ENCODE data around the gene SVOPL.

Gene SVOPL

GRCh38 chr7:138661069-138661635 lies 40.0 kb downstream of the SVOPL start:
- DNase-seq (ENCODE audit: low spot score): no peak

GRCh38 chr7:138658889-138659288 lies 42.3 kb downstream of the SVOPL start:
- no peak for DNase-seq (ENCODE audit: low spot score)

DNA sequence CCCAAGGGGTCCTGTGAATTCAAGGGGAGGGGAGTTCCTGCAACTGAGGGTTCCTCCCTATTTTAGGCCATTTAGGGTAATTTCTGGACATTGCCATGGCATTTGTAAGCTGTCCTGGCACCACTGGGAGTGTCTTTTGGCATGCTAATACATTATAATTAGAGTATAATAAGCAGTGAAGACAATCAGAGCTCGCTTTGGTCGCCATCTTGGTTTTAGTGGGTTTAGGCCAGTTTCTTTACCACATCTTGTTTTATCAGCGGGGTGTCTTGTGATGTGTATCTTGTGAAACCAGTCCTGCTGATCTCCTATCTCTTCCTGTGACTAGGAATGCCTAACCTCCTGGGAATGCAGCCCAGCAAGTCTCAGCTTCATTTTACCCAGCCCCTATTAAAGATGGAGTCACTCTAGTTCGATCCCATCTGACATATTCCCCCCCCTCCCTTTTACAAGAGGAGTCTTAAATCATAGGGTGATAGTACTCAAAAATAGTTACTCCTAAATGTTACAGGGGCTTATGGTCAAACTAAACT lies 43.2 kb downstream of the SVOPL start:
- no peak for DNase-seq (ENCODE audit: low spot score)

DNA sequence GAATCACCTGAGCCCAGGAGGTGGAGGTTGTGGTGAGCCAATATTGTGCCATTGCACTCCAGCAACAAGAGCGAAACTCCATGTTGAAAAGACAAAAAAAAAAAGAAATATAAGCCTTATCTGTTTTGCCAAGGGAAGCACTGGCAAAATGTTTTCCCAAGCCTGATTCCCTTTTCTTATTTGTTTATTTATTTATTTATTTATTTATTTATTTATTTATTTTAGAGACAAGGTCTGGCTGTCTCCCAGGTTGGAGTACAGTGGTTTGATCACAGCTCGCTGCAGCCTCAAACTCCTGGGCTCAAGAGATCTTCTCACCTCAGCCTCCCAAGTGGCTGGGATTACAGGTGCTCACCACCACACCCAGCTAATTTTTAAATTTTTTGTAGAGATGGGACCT lies 44.2 kb downstream of the SVOPL start:
- no peak for DNase-seq (ENCODE audit: low spot score)

- no peak for DNase-seq (ENCODE audit: low spot score)
Measured at GRCh38 chr7:138654616-138655015, 46.5 kb downstream of the SVOPL start.

DNA sequence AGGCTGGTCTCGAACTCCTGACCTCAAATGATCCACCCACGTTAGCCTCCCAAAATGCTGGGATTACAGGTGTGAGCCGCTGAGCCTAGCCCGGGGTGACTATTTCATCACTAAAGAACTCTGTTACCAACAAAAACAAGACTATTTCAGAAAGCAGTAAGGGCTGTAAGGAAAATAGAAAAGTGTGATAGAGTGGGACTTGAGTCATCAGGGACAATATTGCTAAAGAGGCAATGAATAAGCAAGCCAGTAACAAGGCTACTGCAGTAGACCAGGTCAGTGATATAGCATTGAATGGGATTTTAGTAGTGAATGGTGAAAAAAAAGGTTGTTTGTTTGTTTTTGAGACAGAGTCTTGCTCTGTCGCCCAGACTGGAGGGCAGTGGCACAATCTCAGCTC lies 51.7 kb downstream of the SVOPL start:
- no peak for DNase-seq (ENCODE audit: low spot score)

DNA sequence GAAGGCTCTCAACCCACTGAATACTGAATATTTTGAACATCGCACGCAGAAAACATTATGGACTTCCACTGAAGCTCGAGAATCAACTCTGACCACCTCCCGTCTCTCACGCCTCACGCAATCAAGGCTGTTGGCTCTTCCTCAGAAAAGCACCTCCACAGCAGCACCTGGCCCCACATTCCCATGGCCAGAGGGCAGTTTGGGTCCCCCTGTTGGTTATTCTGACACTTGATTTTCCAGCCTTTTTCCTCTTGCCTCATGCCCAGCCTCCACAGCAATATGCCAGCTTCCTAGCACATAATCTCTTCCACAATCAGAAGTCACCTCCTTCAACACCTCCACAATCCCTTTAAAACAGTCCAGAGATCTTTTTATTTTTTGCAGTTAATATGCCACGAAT lies 55.9 kb downstream of the SVOPL start:
- no peak for DNase-seq (ENCODE audit: low spot score)

DNA sequence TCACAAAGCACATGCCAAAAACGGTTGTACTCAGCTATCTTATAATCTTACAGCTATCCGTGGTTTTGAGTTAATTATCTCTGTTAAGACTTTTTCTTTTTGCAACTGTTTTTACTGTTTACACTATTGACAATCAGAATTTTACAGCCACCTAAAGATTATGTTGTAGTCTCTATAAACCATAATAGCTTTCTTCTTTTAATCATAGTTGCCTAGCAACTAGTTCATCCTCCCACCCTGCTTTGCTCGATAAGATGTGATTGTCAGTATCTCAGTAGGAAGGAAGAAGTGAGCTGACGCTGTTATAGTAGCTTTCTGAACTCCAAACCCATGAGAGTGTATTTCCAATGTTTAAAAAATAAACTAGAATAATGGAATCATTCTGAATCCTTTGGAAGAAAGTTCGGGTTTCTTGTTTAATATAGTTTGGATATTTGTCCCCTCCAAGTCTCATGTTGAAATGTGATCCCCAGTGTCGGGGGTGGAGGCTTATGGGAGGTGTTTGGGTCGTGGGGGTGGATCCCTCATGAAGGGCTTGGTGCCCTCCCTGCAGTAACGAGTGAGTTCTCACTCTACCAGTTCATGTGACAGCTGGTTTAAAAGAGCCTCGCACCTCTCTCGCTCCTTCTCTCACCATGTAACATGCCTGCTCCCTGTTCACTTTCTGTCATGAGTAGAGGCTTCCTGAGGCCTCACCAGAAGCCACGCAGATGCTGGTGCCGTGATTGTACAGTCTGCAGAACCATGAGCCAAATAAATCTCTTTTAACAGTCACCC lies 68.1 kb downstream of the SVOPL start:
- DNase-seq (ENCODE audit: low spot score): no peak

- DNase-seq (ENCODE audit: low spot score): no peak
Measured at GRCh38 chr7:138632384-138632783, 68.8 kb downstream of the SVOPL start.

GRCh38 chr7:138630059-138630610 lies 71.0 kb downstream of the SVOPL start:
- DNase-seq (ENCODE audit: low spot score): no peak

DNA sequence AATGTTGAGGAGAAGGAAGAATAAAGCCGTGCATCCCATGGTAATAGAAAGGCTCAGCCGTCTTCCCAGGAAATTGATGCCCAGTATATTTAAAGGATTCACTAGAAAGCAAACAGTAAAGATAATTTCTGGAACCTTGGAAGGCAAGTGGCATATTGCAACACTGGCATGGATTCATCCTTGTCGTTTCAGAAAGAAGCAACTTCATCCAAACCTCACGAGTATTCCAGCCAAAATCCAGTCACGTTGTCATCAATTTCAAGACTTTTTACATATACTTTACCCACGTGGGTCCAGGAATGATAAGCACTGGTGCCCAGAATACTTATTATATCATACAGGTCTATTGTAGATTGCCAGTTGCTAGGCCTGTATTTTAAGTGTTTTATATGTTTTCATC lies 73.8 kb downstream of the SVOPL start:
- DNase-seq (ENCODE audit: low spot score): no peak

DNA sequence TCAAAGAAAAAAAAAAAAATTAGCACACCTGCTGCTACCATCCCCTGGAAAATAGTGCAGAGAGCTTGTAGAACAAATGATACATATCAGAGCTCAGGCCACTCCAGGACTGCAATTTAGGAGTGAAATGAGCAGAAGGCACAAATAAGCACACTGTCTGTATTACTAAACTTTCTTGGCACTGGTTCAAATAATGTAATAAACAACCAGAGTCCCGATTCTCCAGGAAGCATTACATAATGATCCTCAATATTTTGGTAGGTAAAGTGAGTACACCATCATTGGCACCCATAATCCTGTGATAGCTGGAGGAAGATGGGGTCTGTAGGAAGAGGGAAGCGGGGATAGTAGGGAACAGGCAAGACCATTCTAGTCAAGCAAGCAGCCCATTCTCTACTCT lies 74.3 kb downstream of the SVOPL start:
- no peak for DNase-seq (ENCODE audit: low spot score)

- no peak for DNase-seq (ENCODE audit: low spot score)
Measured at GRCh38 chr7:138625849-138626230, 75.3 kb downstream of the SVOPL start.

DNA sequence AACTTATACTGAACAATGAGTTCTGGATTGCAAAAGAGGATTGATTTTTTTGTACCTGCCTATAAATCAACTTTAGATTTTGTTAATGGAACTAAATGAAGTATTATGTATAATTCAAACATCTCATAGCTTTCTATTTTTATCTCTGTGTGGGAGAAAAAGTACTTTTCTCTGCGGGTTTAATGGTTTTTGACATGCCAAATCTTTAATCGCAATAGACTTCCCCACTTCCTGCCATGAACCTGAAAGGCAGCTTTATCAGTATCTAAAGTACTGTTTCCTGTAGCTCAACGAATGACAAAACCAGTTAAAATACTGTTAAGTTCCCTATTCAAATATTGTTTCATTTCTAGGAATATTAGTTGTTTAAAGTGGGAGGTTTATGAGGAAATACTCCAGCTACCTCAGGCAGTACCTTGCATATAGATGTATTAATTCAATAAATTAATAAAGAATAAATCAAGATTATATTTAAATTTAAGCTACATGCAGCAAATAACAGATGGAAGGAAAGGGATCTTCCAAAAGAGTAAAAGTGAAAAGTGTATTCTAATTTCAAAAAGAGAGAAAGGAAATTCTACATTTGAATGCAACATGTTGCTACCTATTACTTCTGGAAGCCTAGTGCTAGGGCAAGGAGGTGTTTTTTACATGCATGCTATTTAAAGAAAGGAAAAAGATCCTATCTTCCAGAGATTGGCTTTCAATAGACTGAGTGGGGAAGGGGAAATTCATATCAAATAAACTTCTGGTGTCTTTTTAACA lies 75.9 kb downstream of the SVOPL start:
- DNase-seq (ENCODE audit: low spot score): no peak

GRCh38 chr7:138622841-138623240 lies 78.3 kb downstream of the SVOPL start:
- no peak for DNase-seq (ENCODE audit: low spot score)

DNA sequence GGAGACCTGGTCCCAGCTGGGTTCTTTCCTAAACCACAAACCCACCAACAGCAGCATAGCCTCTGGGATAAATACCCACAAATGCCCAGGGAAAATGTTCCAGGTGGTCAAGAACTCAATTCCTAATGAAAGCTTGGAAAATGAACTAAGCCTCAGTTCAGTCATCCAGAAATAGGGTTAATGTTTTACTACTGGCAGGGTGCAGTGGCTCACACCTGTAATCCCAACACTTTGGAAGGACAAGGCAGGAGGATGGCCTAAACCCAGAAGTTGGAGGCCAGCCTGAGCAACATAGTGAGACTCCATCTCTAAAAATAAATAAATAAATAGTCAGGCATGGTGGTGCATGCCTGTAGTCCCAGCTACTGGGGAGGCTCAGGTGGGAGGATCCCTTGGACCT lies 82.2 kb downstream of the SVOPL start:
- no peak for DNase-seq (ENCODE audit: low spot score)

- DNase-seq (ENCODE audit: low spot score): no peak
Measured at GRCh38 chr7:138618506-138618905, 82.7 kb downstream of the SVOPL start.

DNA sequence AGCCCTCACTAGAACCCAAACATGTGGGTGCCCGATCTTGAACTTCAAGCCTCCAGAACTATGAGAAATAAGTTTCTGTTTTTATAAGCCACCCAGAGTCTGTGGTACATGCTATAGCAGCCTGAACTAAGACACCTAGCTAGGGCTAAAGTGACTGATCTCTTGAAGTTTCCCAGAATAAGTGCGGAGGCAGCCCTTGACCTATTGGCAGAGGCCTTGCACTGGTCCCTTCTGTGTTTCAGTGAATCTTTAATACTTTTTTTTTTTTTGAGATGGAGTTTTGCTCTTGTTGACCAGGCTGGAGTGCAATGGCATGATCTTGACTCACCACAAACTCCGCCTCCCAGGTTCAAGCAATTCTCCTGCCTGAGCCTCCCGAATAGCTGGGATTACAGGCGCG lies 85.1 kb downstream of the SVOPL start:
- DNase-seq (ENCODE audit: low spot score): no peak

DNA sequence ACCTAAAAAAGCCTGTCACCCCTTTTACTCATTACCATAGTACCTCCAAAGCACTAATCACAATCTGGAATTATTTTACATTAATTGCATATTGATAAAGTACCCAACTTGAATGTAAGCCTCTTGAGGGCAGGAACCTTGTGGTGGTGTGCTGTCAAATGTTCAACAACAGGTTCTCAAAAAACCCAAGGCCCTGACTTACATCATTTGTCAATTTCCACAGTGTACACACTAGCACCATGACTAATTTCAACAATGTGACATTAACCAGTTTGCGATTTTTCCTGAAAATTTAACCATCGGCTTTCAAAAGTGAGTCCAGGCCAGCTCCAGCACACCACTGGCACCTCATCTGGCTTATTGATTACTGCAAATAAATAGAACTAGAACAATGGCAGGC lies 87.5 kb downstream of the SVOPL start:
- DNase-seq (ENCODE audit: low spot score): no peak

DNA sequence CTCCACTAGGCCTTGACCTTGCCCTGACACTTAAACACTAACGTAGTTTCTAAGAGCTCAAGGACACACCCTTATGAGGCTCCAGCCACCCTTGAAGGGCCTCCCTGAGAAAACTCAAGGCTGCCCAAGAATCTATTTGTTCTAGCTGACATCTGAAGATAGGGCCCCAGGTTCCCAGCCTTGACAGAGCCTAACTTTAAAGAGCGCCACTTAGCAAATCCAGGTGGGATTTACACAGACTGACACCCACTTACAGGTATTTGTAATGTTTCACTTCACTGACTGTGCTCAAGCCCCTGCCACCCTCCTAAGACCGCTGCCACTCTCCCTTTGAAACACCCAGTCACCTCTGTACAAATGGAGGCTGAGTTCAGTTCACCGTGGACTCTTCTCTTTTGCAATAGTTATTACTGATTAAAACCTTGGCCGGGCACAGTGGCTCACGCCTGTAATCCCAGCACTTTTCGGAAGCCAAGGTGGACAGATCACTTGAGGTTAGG lies 90.4 kb downstream of the SVOPL start:
- DNase-seq (ENCODE audit: low spot score): no peak

DNA sequence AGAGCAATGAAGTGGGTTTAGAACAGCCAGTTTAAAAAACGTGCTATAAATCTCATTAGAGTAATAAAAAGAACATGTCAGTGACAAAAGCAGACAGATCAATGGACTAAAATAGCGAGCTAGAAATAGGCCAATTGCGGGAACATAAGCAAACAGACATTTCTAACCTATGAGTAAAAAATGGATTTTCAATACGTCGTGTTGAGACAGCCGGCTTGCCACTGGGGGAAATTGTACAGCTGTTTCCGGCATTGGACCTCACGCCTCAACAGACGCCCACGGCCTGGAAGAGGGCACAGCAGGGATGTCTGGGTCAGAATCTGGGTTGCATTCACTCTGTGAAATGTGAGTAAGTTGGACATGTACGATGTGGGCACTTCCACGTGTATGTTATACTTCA lies 92.9 kb downstream of the SVOPL start:
- DNase-seq (ENCODE audit: low spot score): no peak
